ENCODE data around the gene NACA2.

- TF ChIP-seq GATA3 (IDR thresholded peaks at IDR 0.05; ENCODE audit: low read depth, low read length), result no peak
- no peak for TF ChIP-seq GATA2 (IDR thresholded peaks at IDR 0.05; ENCODE audit: low read depth, low read length)
Observed at GRCh38 chr17:61575983-61576382, 15.0 kb downstream of the NACA2 start.
